Activated naive CD4-positive, alpha-beta T cell (primary cell): Measurements from ENCODE around the gene SALL2.

Experiments used
- DNase-seq, 4 experiments: peaks; one replicate each; lab custom pipeline; 2025; lab: John Stamatoyannopoulos, UW

SALL2 gene

GRCh38 chr14:21476925-21477681, 49.0 kb downstream of the SALL2 start, which contains the start of the genes RAB2B and TOX4:
TSS of gene RAB2B (minus strand) at chr14:21476959. CDS start at chr14:21476872, 87 bp downstream.
TSS of gene TOX4 (plus strand) at chr14:21477195. CDS start at chr14:21477279, 84 bp downstream.
- peak; percentile 80 to 88 (median 86) for DNase-seq

GRCh38 chr14:21476523-21476924, 49.6 kb downstream of the SALL2 start:
- peak; percentile 67 to 84 (median 79) for DNase-seq

- DNase-seq, result no peak
Measured at GRCh38 chr14:21475767-21476522, 50.2 kb downstream of the SALL2 start.
